VCaP (cell line): ENCODE results near the gene NCKAP5.

Experiments
- H3K27ac ChIP-seq: fragments of 450-650 bp; 2 replicates; pipeline ENCODE4 v1.5.1; 2017
- CTCF ChIP-seq: fragments of 450-650 bp; conservative IDR thresholded peaks from 2 replicates; pipeline ENCODE4 v1.5.1; 2017; ENCODE audit warnings: mild to moderate bottlenecking, moderate library complexity

Gene NCKAP5

GRCh38 chr2:133416146-133416545 lies 152.1 kb downstream of the NCKAP5 start:
- no peak for TF ChIP-seq CTCF
- H3K27ac ChIP-seq: no peak overlapping the region

- H3K27ac ChIP-seq: no peak overlapping the region
- no peak for TF ChIP-seq CTCF
These were observed 152.9 kb downstream of the NCKAP5 start for GRCh38 chr2:133415210-133415876.

GRCh38 chr2:133414486-133415209 lies 153.6 kb downstream of the NCKAP5 start:
- TF ChIP-seq CTCF: no peak
- H3K27ac ChIP-seq: no peak overlapping the region

GRCh38 chr2:133413863-133414262 lies 154.4 kb downstream of the NCKAP5 start:
- H3K27ac ChIP-seq: no peak overlapping the region
- no peak for TF ChIP-seq CTCF

- no peak overlapping the region for H3K27ac ChIP-seq
- no peak for TF ChIP-seq CTCF
These were observed 155.6 kb downstream of the NCKAP5 start for GRCh38 chr2:133412694-133413093.

GRCh38 chr2:133411857-133412256 lies 156.4 kb downstream of the NCKAP5 start:
- TF ChIP-seq CTCF: no peak
- no peak overlapping the region for H3K27ac ChIP-seq

GRCh38 chr2:133411101-133411500 lies 157.2 kb downstream of the NCKAP5 start:
- H3K27ac ChIP-seq: no peak overlapping the region
- no peak for TF ChIP-seq CTCF
